Activated CD4-positive, alpha-beta T cell treated with anti-CD3 and anti-CD28 coated beads, Interleukin-2, amount 50 U/mL, for 4 hours (primary cell): Measurements from ENCODE around the gene KRT6C.
"Not testable (repeated sequence)": the region's sequence is repeated elsewhere in the genome, so short reads cannot be mapped to it uniquely, and the experiment has no call there.

Experiments
- DNase-seq, 2 experiments: peaks; one replicate each; pipeline ENCODE4 v3.0.0-alpha.2; 2020

Gene KRT6C

DNA sequence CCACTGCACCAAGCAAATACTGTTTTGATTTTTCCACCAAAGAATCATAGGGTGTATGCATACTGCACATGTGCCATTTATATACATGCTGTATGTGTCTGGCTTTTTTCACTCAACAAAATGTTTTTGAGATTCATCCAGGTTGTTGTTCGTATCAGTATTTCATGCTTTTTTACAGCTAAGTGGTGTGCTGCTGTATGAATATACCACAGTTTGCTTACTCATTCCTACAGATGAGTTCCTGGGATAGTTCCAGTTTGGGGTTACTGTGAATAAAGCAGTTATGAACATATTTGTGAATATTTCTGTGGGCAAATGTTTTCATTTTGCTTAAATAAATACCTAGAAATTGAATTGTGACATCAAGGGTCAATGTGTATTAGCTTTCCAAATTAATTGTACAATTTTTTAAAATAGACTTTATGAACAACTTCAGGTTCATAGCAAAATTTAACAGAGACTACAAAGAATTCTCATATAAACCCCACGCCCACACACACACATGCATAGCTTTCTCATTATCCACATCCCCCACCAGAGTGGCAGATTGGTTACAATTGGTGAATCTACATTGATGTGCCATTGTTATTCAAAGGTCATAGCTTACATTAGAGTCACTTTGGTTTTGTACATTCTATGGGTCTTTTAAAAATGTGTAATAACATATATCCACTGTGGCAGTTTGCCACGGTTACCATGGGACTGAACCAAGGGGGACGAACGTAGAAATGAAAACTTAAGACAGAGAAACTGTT, 26.4 kb upstream of the KRT6C start:
- no peak for DNase-seq

DNA sequence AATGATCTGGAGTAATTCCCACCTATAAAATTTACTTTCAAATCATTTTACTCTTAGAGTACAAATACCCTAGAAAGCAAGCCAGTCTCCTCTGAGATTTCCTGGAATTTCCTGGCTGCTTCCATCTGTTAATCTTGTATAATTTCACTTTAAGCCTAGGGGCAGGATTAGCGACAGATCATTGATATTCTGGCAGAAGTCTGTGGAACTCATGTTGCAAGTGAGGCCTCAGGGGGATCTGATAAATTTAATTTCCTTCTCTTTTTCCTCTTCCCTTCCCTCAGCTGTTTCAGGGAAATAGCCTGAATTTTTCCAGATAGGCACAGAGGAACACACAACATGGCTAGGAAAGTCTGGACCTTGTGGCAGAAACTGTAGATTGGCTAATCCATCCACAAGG, 25.3 kb upstream of the KRT6C start:
- DNase-seq, result no peak

DNA sequence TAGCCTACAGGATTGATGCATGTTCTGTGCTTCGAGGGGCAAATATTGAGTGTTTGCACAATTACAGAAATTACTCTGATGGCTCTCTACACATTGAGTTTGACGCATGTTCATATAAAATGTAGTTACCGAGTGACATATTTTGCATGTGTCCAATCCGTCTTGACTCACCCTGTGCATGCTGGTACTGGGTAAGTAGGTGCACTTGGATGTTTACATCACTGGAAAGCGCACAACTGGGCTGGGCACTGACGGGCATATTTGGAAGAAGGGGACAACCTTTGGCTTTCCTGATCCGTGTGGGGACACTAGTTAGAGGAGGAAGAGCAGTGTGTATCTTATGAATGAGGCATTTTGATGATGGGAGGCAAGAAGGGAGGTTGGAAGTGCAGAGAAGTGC, 24.4 kb upstream of the KRT6C start:
- no peak for DNase-seq

DNA sequence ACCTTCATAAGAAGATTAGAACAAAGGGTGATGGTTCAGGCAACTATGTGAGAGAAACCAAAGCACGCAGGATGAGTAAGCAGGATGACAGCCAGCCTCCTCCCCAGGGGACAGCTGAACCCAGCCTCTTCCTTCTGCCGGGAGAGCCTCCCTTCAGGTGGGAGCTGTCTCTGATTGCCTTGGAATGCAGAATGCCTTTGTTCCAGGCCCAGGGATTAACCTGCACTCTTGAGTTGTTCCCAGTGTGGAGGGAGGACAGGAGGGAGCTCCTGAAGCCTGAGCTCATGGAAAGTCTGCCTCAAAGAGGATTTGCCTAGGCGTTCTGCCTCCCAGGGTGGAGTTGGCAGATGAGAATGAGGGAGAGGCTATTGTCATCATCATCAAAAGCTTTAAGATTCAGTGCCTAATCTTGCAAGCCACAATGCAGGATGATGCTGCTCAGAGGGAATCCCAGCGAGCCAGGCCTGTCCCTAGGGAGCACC, 23.0 kb upstream of the KRT6C start:
- DNase-seq, result no peak

DNA sequence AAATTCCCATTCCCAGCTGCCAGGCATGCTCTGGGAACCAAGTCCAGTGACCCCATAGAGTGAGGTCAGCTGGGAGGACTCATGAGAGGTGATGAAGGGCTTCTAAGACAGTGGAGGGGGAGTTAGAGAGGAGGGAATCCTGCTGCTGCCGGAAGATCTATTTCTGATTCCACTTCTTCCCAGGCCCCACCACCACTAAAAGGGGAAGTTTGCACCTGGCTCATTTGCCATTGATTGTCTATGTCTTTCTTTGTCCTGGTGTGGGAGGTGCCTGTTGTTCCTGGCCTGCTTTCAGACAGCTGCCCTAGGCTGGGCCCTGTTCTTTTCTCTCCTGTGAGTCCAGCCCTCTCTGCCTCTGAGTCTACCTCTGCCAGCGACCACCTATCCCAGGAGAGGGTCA, 22.4 kb upstream of the KRT6C start:
- DNase-seq, result no peak

DNA sequence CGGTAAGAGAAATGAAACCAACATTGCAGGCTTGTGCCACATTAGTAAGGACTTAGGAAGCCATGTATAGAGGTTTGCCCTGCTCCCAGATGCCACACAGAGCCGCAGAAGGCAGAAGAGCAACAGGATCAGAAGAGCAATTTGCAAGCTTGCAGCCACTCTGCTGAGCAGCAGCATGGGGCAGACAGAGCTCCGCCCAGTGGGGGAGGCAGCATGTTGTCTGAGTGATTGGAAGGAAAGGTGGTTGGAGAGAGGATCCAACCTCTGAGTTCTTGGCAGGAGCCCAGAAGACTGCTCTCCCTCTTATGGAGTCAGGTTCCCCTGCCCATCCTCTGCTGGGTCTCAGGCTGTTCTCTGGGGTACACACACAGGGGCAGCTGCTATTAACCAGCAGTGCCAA, 21.8 kb upstream of the KRT6C start:
- DNase-seq, result no peak

GRCh38 chr12:52494518-52494917, 20.9 kb upstream of the KRT6C start:
- DNase-seq, result no peak

GRCh38 chr12:52494100-52494499, 20.5 kb upstream of the KRT6C start:
- no peak for DNase-seq

DNA sequence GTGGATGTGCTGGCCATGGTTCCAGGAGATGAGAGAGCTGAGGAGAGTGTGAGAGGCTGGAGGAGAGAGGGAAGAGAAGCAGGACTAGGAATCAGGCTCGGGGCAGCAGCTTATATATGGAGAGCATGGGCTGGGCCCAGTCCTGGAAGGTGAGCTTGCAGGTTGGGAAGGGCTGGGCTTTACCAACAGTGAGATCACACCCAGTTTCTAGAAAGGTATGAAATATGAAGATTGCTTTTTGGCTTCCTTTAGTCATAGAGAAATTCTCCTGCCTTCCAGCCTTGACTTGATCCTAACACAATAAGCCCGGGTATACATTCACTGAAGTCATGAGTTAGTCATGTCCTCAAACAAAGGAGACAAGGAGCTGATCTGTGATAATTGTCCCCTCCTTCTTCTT, 19.6 kb upstream of the KRT6C start, which contains the start of gene KRT6A:
Gene KRT6A (minus strand): TSS at position 86 of the 400 bp plus-strand sequence. CDS start 69 bp downstream, at position 17.
- no peak for DNase-seq

- DNase-seq, result not testable (repeated sequence)
Observed at GRCh38 chr12:52492405-52492804, 18.8 kb upstream of the KRT6C start.

DNA sequence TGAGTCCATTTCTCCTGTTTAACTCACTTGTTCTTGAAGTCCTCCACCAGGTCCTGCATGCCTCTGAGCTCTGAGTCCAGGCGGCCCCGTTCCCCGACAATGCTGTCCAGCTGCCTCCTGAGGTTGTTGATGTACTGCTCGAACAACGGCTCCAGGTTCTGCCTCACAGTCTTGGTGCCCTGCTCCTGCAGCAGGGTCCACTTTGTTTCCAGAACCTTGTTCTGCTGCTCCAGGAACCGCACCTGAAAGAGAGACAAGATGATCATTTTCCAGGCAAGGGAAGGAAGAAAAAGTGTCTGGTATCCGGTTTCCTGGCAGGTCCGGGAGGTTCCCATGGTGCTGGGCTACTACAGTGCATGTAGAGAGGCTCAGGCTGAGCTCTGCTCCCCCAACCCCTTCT, 17.9 kb upstream of the KRT6C start:
- DNase-seq, result not testable (repeated sequence)

DNA sequence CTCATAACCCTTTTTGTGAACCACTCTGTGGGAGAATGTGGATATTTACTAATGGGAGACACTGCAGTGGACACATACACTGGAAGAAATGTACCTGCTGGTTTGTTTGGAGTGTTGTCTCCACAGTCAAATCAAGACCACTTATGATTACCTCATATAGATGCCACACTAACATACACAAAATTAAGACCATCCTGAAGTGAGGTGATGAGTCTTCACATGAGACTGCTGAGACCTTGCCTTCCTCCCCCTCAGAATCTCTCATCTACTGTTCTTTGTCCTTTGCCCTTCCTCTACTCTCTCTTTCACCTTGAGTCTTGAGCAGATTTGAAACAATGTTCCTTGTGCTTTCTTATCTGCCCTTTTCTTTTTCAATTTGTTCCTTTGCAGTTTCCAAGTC, 15.1 kb upstream of the KRT6C start:
- no peak for DNase-seq

DNA sequence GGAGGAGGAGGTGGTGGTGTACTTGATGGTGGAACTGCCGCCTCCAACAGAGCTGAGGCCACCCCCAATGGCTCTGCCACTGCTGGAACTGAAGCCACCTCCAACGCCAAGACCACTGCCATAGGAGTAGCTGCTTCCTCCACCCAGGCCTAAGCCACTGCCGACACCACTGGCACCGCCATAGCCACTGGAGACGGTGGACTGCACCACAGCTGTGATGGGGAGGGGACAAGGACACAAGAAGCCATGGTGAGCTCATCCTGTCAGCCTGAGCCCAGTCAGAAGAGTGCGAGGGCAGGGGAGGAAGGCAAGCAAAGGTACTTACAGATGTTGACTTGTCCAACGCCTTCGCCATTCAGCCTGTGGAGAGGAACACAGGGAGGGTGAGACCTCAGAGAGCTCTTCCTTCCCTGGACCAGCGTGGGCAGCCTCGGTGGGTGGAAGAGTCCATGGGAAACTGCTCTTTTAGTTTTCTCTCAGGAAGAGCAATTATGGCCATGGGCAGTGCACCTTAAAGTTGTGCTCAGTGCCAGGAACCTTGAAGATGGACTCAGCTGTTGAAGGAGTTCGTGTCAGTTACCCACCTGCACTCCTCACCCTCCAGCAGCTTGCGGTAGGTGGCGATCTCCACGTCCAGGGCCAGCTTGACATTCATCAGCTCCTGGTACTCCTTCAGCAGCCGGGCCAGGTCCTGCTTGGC, 14.3 kb upstream of the KRT6C start:
- not testable (repeated sequence) for DNase-seq

DNA sequence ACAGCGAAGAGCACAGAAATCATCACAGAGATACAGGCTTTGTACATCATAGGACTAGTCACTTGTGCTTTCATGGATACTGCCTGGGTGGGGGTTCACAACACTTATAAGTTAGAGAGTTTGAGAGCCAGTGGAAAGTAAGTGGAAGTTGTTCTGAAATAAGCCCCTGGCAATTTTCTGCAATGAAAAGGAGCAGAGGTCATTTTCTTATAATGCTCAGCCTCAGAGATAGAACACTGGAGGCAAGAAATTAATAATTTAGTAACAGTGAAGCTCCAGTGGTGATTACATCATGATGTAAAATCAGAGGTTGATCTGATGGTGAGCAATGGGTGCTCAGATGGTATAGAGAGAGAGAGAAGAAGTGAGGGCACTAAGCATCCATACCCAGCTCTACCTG, 13.6 kb upstream of the KRT6C start:
- no peak for DNase-seq

GRCh38 chr12:52486166-52487105, 12.8 kb upstream of the KRT6C start:
- DNase-seq, result no peak

GRCh38 chr12:52480073-52480472, 6.5 kb upstream of the KRT6C start:
- no peak for DNase-seq

GRCh38 chr12:52477651-52478050, 4.0 kb upstream of the KRT6C start:
- DNase-seq, result no peak

DNA sequence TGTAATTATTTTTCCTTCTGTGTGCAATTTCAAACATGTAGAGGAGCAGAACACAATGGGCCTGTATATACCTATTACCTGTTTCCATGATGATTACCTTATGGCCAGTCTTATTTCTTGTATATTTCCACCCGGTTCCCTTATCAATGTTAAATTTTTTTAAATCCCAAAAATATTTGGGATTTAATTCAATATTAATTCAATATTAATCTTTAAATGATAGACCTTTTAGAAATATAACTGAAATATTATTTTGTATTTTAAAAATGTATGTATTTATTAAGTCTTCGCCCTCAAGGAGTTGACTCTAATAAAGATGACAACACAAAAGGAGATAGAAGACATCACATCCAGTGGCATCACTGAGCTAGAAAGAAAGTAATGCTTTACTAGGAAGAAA, 607 bp upstream of the KRT6C start:
- DNase-seq, result no peak

DNA sequence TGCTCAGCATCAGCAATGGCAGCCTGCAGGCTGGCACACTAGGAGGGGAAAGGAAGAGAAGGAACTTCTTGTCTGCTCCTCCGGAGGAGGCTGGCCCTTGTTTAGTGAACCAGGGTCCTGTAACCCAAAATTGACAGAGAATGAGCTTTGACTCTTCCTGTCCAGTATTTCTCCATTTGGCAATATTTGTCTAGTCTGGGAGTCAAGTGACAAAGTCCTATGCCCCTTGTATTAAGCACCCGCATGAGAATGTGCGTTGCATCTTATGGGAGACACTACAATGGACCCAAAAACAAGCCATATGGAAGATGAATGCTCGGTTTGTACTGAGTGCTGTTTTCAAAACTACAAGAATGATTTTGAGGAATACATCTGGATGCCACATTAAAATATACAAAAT, 3.8 kb downstream of the KRT6C start:
- no peak for DNase-seq

- DNase-seq, result no peak
Observed at GRCh38 chr12:52464897-52465296, 8.7 kb downstream of the KRT6C start.

DNA sequence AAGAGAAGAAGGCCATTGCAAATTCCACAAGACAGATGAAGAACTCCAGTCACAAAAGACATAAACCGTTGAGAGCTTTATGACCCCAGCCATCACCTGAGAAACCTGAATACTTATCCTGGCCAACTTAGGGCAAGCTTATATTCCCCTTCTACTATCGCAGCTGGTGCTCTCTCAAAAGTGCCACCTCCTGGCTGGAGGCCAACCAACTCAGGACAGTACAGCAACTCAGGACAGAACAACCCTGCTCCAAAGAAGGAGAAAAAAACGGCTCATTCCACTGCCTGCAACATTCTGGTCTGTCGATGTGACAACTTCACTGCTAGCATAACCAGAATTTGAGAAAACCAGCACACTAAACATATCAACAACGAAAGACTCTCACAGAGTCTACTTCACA, 11.9 kb downstream of the KRT6C start:
- DNase-seq, result no peak

GRCh38 chr12:52458861-52459260, 14.7 kb downstream of the KRT6C start:
- no peak for DNase-seq

- DNase-seq, result no peak
Observed at GRCh38 chr12:52455821-52456220, 17.8 kb downstream of the KRT6C start.
